Mucosa of descending colon (tissue), 3 donors: ENCODE data around the gene CRACR2A. TPM values are rescaled to one million over a fixed set of nuclear protein-coding genes. Genes with fewer than 3 reads are reported as not detected.
A peak's percentile ranks its signal among the peaks of the same experiment; 100 is the strongest.

Experiments used
- ATAC-seq: fragments of 200-7000 bp; cut with Tn5 transposase; one replicate; pipeline ENCODE4 v1.9.1; 2020; ENCODE audit warnings: mild to moderate bottlenecking, moderate library complexity
- DNase-seq, 3 donors: peaks; one replicate each; pipeline ENCODE4 v3.0.0-alpha.2; 2020
- H3K36me3 ChIP-seq: fragments of 200-600 bp; one replicate; pipeline ENCODE4 v1.8.0; 2021; ENCODE audit warnings: low read depth, mild to moderate bottlenecking
- H3K4me1 ChIP-seq: fragments of 200-600 bp; one replicate; pipeline ENCODE4 v1.8.0; 2021; ENCODE audit warnings: low read depth, mild to moderate bottlenecking
- H3K4me3 ChIP-seq: fragments of 200-600 bp; one replicate; pipeline ENCODE4 v1.8.0; 2021; ENCODE audit warnings: mild to moderate bottlenecking
- H3K9me3 ChIP-seq: fragments of 200-600 bp; one replicate; pipeline ENCODE4 v1.8.0; 2021; ENCODE audit warnings: mild to moderate bottlenecking
- CTCF ChIP-seq: fragments of 200-600 bp; IDR thresholded peaks from one replicate; pipeline ENCODE4 v1.8.0; 2022; ENCODE audit warnings: antibody characterized with exemption, mild to moderate bottlenecking
- intact Hi-C, 2 donors: fragments of 100-400 bp; cut with DNase I in 1 of 2; cut with micrococcal nuclease in 1 of 2; formaldehyde crosslinking; loops; one replicate each; pipeline versions ENCODE4 v1.11.0 to v1.11.1; 2022; cut with DNase I, micrococcal nuclease
- total RNA-seq, 3 donors: library from RNA; stranded (reverse); fragmentation: NEBNext Ultra II Directional in 2 of 3; extraction: Animal tissue kit (Norgen Biotek cat#: 25700) in 2 of 3; gene quantifications; one replicate each; pipeline versions ENCODE4 v1.2.1 to v1.2.4, GENCODE V29; 2021 to 2023
- donor health status: DM: no; HTN: no; CAD: no; lungs with moderate emphysema.
- donor health status: DM: no; HTN: no; CAD: no.
- donor health status: DM: no; HTN: yes; CAD: no.

CRACR2A gene
- total RNA-seq, 3 donors from 2014 or later, result 26.9 to 72.5 (median 69.7) TPM

GRCh38 chr12:3728686-3729085 lies 24.2 kb downstream of the CRACR2A start:
- H3K9me3 ChIP-seq, result no peaks in the 10 kb centered on the region
- H3K4me1 ChIP-seq, result peaks cover 48% of the 10 kb centered on the region
- TF ChIP-seq CTCF, result no peak
- no peak for ATAC-seq
- DNase-seq, result no peak
- H3K4me3 ChIP-seq, result no peak overlapping the region
- no peaks in the 10 kb centered on the region for H3K36me3 ChIP-seq
- intact Hi-C loops, result no loop called here

- ATAC-seq, result peak; percentile 1
- DNase-seq, result no peak
- H3K4me1 ChIP-seq, result peaks cover 47% of the 10 kb centered on the region
- TF ChIP-seq CTCF, result no peak
- H3K9me3 ChIP-seq, result no peaks in the 10 kb centered on the region
- H3K4me3 ChIP-seq, result no peak overlapping the region
- H3K36me3 ChIP-seq, result no peaks in the 10 kb centered on the region
- intact Hi-C loops, result no loop called here
Measured at GRCh38 chr12:3727877-3728632, 24.9 kb downstream of the CRACR2A start.

- no peak for ATAC-seq
- Histone ChIP-seq H3K9me3 (no peaks in the 10 kb centered on the region), H3K4me3 (no peak overlapping the region), H3K4me1 (peaks cover 45% of the 10 kb centered on the region), H3K36me3 (no peaks in the 10 kb centered on the region)
- TF ChIP-seq CTCF, result no peak
- DNase-seq, result no peak
- intact Hi-C loops, result no loop called here
Measured at GRCh38 chr12:3727354-3727753, 25.6 kb downstream of the CRACR2A start.

- H3K4me1 ChIP-seq, result peaks cover 45% of the 10 kb centered on the region
- no peak for TF ChIP-seq CTCF
- DNase-seq, result peak in 1 of 3 donors; percentile 62
- H3K9me3 ChIP-seq, result no peaks in the 10 kb centered on the region
- intact Hi-C loops, result no loop called here
- ATAC-seq, result peak; percentile 86
- no peak overlapping the region for H3K4me3 ChIP-seq
- H3K36me3 ChIP-seq, result no peaks in the 10 kb centered on the region
Measured at GRCh38 chr12:3726456-3726855, 26.5 kb downstream of the CRACR2A start.

- intact Hi-C loops, result no loop called here
- H3K36me3 ChIP-seq, result no peaks in the 10 kb centered on the region
- H3K4me3 ChIP-seq, result no peak overlapping the region
- ATAC-seq, result no peak
- peaks cover 45% of the 10 kb centered on the region for H3K4me1 ChIP-seq
- no peaks in the 10 kb centered on the region for H3K9me3 ChIP-seq
- no peak for DNase-seq
- TF ChIP-seq CTCF, result no peak
Measured at GRCh38 chr12:3725388-3726115, 27.4 kb downstream of the CRACR2A start.
